MCF 10A (cell line): Measurements from ENCODE around the gene H2BK1. TPM values are rescaled to one million over a fixed set of nuclear protein-coding genes. Genes with fewer than 3 reads are reported as not detected.

Experiments
- BruUV-seq: library from RNA; stranded (reverse); fragments of 400-500 nt; replicated peaks from 2 replicates; lab custom pipeline; 2021; lab: Mats Ljungman, UMichigan
- CTCF ChIA-PET: fragments of 300-600 bp; sonication (Branson Sonifier 250); formaldehyde crosslinking; extraction: SDS; loops from one replicate; lab custom pipeline; 2021; ENCODE audit warnings: antibody characterized with exemption, inconsistent platforms; lab: Yijun Ruan, JAX
- POLR2A ChIA-PET: fragments of 300-600, 350-650 bp; sonication (Branson Sonifier 250); formaldehyde crosslinking; extraction: SDS; loops from one replicate; lab custom pipeline; 2020; ENCODE audit warnings: antibody characterized with exemption, inconsistent platforms; lab: Yijun Ruan, JAX
- DNase-seq: peaks from one replicate; pipeline ENCODE4 v3.0.0-alpha.2; 2018; ENCODE audit not compliant: unreplicated experiment
- H3K27ac Mint-ChIP-seq: one replicate; pipeline ENCODE4 v1.8.0; 2022; ENCODE audit warnings: mild to moderate bottlenecking, low read depth, mixed read lengths; ENCODE audit not compliant: unreplicated experiment
- H3K27me3 Mint-ChIP-seq: one replicate; pipeline ENCODE4 v1.8.0; 2022; ENCODE audit warnings: mixed read lengths; ENCODE audit not compliant: insufficient read depth, unreplicated experiment
- H3K36me3 Mint-ChIP-seq: one replicate; pipeline ENCODE4 v1.8.0; 2022; ENCODE audit warnings: mild to moderate bottlenecking, moderate library complexity, mixed read lengths; ENCODE audit not compliant: insufficient read depth, unreplicated experiment
- H3K4me1 Mint-ChIP-seq: one replicate; pipeline ENCODE4 v1.8.0; 2022; ENCODE audit warnings: mixed read lengths; ENCODE audit not compliant: insufficient read depth, unreplicated experiment
- H3K4me3 Mint-ChIP-seq: one replicate; pipeline ENCODE4 v1.8.0; 2022; ENCODE audit warnings: mild to moderate bottlenecking, moderate library complexity, mixed read lengths; ENCODE audit not compliant: unreplicated experiment
- H3K9me3 Mint-ChIP-seq: one replicate; pipeline ENCODE4 v1.8.0; 2022; ENCODE audit warnings: mixed read lengths; ENCODE audit not compliant: unreplicated experiment
- CTCF ChIP-seq: fragments of 200-600 bp; IDR thresholded peaks from one replicate; pipeline ENCODE4 v1.8.0; 2022; ENCODE audit warnings: antibody characterized with exemption, mild to moderate bottlenecking; ENCODE audit not compliant: unreplicated experiment
- intact Hi-C: fragments of 100-400 bp; cut with micrococcal nuclease; formaldehyde crosslinking; loops from 2 replicates; pipeline ENCODE4 v1.14.1; 2022
- total RNA-seq: library from RNA; stranded (reverse); gene quantifications from 2 replicates; pipeline ENCODE4 v1.2.3, GENCODE V29; 2022

The H2BK1 gene
- total RNA-seq, 1 experiment from 2014 or later, result not detected

- Mint-ChIP-seq H3K27me3 (peaks cover 70% of the 10 kb centered on the region), H3K4me1 (no peaks in the 10 kb centered on the region), H3K27ac (no peak overlapping the region), H3K4me3 (no peak overlapping the region), H3K9me3 (no peaks in the 10 kb centered on the region), H3K36me3 (no peaks in the 10 kb centered on the region)
- ChIA-PET CTCF (interaction anchor here (0.9 kb wide), 1 partner anchor 38 kb away, joined by 3 read pairs; no protein-coding TSS in a partner anchor), POLR2A (no interaction called here)
- BruUV-seq, result no TSS peak
- no peak for DNase-seq
- TF ChIP-seq CTCF, result no peak
- intact Hi-C loops, result no loop called here
Measured at GRCh38 chr7:151179946-151180345, 30.3 kb downstream of the H2BK1 start.

- Mint-ChIP-seq H3K9me3 (no peaks in the 10 kb centered on the region), H3K27ac (no peak overlapping the region), H3K4me1 (no peaks in the 10 kb centered on the region), H3K36me3 (no peaks in the 10 kb centered on the region), H3K27me3 (peaks cover 73% of the 10 kb centered on the region), H3K4me3 (no peak overlapping the region)
- intact Hi-C loops, result no loop called here
- ChIA-PET POLR2A (interaction anchor here (1.5 kb wide), 1 partner anchor 23 kb away, joined by 3 read pairs; no protein-coding TSS in a partner anchor), CTCF (interaction anchor here (0.9 kb wide), 1 partner anchor 39 kb away, joined by 3 read pairs; no protein-coding TSS in a partner anchor)
- no peak for TF ChIP-seq CTCF
- no peak for DNase-seq
- no TSS peak for BruUV-seq
Measured at GRCh38 chr7:151179287-151179860, 30.9 kb downstream of the H2BK1 start.

- TF ChIP-seq CTCF, result no peak
- no peak overlapping the region for H3K4me3 Mint-ChIP-seq
- no peaks in the 10 kb centered on the region for H3K4me1 Mint-ChIP-seq
- ChIA-PET POLR2A (interaction anchor here (1.5 kb wide), 1 partner anchor 22 kb away, joined by 3 read pairs; no protein-coding TSS in a partner anchor), CTCF (interaction anchor here (0.6 kb wide), 1 partner anchor 9 kb away, joined by 3 read pairs; no protein-coding TSS in a partner anchor)
- no peak overlapping the region for H3K27ac Mint-ChIP-seq
- H3K27me3 Mint-ChIP-seq, result peaks cover 74% of the 10 kb centered on the region
- no peak for DNase-seq
- no peaks in the 10 kb centered on the region for H3K36me3 Mint-ChIP-seq
- no peaks in the 10 kb centered on the region for H3K9me3 Mint-ChIP-seq
- intact Hi-C loops, result no loop called here
- BruUV-seq, result no TSS peak
Measured at GRCh38 chr7:151178831-151179230, 31.5 kb downstream of the H2BK1 start.

GRCh38 chr7:151178236-151178635, 32.1 kb downstream of the H2BK1 start:
- POLR2A ChIA-PET, result interaction anchor here (1.5 kb wide), 1 partner anchor 22 kb away, joined by 3 read pairs; no protein-coding TSS in a partner anchor

More at GRCh38 chr7:151178236-151178635, 32.1 kb downstream of the H2BK1 start:
- Mint-ChIP-seq H3K4me3 (no peak overlapping the region), H3K27me3 (peaks cover 80% of the 10 kb centered on the region), H3K27ac (no peak overlapping the region), H3K36me3 (no peaks in the 10 kb centered on the region), H3K9me3 (no peaks in the 10 kb centered on the region), H3K4me1 (no peaks in the 10 kb centered on the region)
- no peak for TF ChIP-seq CTCF
- intact Hi-C loops, result no loop called here
- no peak for DNase-seq
- CTCF ChIA-PET, result interaction anchor here (0.6 to 1.4 kb wide), 3 partner anchors 8 to 128 kb away, joined by 3 to 5 read pairs (median 3); no protein-coding TSS in a partner anchor
- no TSS peak for BruUV-seq
